Choroid plexus epithelial cell (primary cell): ENCODE measurements around the gene PDCD7.
"Not testable (repeated sequence)": the region's sequence is repeated elsewhere in the genome, so short reads cannot be mapped to it uniquely, and the experiment has no call there.

ENCODE experiments used
- DNase-seq: peaks from one replicate; pipeline ENCODE4 v3.0.0-alpha.2; 2010; ENCODE audit warnings: low read depth
- H3K4me3 ChIP-seq: 2 replicates; pipeline ENCODE4 v1.5.1; 2011; ENCODE audit warnings: low read depth, mild to moderate bottlenecking, control low read depth, low read length, moderate library complexity
- TF ChIP-seq, protein P1 (sequence below): conservative IDR thresholded peaks from 2 replicates; pipeline ENCODE4 v1.5.1; 2011; ENCODE audit warnings: low read depth, mild to moderate bottlenecking, control low read depth, inconsistent platforms, low read length, moderate library complexity

The PDCD7 gene, protein sequence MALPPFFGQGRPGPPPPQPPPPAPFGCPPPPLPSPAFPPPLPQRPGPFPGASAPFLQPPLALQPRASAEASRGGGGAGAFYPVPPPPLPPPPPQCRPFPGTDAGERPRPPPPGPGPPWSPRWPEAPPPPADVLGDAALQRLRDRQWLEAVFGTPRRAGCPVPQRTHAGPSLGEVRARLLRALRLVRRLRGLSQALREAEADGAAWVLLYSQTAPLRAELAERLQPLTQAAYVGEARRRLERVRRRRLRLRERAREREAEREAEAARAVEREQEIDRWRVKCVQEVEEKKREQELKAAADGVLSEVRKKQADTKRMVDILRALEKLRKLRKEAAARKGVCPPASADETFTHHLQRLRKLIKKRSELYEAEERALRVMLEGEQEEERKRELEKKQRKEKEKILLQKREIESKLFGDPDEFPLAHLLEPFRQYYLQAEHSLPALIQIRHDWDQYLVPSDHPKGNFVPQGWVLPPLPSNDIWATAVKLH

DNA sequence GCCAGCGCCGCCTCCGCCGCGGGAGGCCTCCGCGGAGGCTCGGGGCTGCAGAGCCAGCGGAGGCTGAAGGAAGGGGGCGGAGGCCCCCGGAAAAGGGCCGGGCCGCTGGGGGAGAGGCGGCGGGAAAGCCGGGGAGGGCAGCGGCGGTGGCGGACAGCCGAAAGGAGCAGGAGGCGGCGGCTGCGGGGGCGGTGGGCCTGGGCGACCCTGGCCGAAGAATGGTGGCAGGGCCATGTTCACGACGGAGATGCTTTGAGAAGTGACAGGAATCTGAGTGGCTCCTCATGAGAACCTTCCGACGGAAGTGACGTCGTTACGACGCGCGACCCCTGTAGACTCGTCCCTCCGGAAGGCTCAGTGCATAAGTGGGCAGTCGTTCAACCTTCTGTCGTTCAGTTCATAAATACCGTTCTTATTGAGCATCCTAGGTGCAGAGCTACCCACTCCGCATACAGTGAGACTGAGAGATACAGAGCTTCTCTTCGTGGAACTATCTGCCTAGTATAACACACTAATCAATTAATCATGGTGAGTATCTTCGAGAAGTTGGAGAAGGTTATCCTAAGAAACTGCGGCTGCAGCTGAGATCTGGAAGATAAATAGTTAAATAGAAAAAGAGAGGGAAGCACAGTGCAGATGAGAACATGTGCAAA lies at the start of gene PDCD7:
PDCD7 (minus strand) TSS at position 261 of the 653 bp plus-strand sequence; CDS start at position 234, 27 bp downstream.
- peak; percentile 93 for DNase-seq
- peak within 1 kb of the TSS; percentile 80 for H3K4me3 ChIP-seq
- TF ChIP-seq, protein P1, sequence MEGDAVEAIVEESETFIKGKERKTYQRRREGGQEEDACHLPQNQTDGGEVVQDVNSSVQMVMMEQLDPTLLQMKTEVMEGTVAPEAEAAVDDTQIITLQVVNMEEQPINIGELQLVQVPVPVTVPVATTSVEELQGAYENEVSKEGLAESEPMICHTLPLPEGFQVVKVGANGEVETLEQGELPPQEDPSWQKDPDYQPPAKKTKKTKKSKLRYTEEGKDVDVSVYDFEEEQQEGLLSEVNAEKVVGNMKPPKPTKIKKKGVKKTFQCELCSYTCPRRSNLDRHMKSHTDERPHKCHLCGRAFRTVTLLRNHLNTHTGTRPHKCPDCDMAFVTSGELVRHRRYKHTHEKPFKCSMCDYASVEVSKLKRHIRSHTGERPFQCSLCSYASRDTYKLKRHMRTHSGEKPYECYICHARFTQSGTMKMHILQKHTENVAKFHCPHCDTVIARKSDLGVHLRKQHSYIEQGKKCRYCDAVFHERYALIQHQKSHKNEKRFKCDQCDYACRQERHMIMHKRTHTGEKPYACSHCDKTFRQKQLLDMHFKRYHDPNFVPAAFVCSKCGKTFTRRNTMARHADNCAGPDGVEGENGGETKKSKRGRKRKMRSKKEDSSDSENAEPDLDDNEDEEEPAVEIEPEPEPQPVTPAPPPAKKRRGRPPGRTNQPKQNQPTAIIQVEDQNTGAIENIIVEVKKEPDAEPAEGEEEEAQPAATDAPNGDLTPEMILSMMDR: no peak

DNA sequence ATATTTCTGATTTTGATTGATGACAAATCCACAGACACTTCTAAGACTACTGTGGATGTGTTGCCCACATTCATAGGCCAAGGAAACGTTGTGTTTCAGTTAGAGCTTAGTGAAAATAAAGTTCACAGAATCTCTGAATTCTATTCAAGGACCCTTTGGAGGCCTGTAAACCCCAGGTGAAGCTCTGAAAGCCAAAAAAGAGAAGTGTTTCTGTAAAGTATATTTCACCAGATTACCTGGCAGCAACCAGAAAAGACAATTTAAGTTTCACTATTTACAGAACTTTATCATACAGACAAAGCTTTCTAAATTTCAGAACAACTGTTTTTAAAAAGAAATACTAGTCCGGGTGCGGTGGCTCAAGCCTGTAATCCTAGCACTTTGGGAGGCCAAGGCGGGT lies 48.9 kb upstream of the PDCD7 start:
- H3K4me3 ChIP-seq: no peak overlapping the region
- DNase-seq: no peak

DNA sequence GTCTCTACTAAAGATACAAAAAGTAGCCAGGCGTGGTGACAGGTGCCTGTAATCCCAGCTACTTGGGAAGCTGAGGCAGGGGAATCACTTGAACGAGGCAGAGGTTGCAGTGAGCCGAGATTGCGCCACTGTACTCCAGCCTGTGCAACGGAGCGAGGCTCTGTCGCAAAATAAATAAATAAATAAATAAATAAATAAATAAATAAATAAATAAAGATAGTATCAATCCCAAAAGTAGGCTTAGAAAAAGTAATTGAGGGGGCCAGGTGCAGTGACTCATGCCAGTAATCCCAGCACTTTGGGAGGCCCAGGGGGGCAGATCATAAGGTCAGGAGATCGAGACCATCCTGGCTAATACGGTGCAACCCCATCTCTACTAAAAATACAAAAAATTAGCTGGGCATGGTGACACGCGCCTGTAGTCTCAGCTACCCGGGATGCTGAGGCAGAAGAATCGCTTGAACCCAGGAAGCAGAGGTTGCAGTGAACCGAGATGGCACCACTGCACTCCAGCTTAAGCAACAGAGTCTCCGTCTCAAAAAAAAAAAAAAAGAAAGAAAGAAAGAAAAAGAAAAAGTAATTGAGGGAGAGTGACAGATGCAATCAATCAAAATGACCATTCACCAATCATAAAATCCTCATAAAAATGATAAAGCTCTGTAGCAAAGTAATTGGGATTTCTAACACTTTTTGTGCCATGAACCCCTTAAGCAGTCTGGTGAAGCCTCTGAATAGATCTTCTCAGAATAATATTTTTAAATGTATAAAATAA lies 48.2 kb upstream of the PDCD7 start:
- not testable (repeated sequence) for DNase-seq, H3K4me3 ChIP-seq

More for the DNA sequence above, 48.9 kb upstream of the PDCD7 start:
- TF ChIP-seq, protein P1: no peak

DNA sequence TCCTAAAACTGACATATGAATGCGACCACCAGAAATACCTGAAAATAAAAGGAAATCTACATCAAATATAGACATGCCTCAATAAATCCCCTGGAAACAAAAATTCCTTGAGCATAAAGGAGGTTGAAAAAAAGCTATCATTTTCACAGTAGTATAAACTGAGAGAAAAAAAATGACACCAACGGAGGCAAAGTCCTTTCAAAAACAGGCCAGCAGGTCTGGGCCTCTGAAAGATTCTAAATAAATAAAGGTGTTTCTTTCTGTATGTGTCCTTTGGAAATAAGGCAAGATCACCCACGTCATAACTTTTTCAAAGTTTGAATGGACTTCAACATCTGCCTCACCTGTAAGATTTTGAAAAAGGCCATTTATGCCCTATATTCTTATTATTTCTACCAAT lies 46.6 kb upstream of the PDCD7 start:
- no peak overlapping the region for H3K4me3 ChIP-seq
- TF ChIP-seq, protein P1: no peak
- no peak for DNase-seq

DNA sequence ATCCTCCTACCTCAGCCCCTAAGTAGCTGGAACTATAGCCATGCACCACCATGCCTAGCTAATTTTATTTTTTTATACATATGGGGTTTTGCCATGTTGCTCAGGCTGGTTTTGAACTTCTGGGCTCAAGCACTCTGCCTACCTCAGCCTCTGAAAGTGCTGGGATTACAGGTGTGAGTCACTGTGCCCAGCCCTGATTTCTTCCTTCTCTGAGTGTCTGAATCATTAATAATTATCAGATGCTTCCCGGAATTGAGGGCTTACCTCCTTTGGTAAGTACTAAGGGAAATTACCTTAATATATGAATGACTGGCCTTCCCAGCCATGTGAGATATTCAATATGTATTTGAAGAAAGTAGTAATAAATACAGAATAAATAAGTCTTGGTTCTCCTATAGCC lies 44.3 kb upstream of the PDCD7 start:
- no peak overlapping the region for H3K4me3 ChIP-seq
- no peak for DNase-seq
- TF ChIP-seq, protein P1: no peak

DNA sequence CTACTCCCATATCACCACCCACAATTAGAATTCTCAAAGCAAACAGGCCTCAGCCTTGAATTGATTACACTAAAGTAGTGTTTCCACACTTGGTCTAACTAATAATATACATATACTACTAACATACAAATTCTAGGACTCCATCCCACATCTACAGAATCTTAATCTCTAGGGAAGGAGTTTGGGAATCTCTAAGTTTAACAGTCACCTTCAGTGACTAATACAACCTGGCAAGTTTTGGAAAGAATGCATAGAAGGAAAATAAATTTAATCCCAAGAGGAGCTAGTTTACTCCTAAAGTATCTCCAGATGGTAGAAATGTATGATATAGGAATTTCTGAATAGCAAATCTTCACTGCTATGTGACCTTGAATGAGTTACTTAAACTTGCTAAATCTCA lies 42.4 kb upstream of the PDCD7 start:
- no peak overlapping the region for H3K4me3 ChIP-seq
- no peak for DNase-seq
- TF ChIP-seq, protein P1: no peak

DNA sequence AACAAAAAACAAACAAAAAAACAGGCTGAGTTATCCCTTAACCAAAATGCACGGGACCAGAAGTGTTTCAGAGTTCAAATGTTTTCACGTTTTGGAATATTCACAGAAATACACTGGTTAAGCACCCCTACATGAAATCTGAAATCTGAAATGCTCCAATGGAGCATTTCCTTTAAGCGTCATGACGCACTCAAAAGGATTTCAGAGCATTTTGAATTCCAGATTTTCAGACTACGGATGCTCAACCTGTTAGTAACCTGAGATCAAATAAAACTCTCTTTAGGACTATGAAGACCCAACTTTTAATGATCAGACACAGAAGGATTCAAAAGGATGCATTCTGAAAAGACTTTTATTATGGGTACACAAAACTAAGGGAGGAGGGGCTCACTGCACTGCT lies 41.9 kb upstream of the PDCD7 start:
- TF ChIP-seq, protein P1: no peak
- no peak for DNase-seq
- no peak overlapping the region for H3K4me3 ChIP-seq
